ENCODE measurements around the gene HIP1R. TPM values are rescaled to one million over a fixed set of nuclear protein-coding genes. Genes with fewer than 3 reads are reported as not detected.

The HIP1R gene
- total RNA-seq, 1 donor from 2014 or later, result 36.1 TPM

DNA sequence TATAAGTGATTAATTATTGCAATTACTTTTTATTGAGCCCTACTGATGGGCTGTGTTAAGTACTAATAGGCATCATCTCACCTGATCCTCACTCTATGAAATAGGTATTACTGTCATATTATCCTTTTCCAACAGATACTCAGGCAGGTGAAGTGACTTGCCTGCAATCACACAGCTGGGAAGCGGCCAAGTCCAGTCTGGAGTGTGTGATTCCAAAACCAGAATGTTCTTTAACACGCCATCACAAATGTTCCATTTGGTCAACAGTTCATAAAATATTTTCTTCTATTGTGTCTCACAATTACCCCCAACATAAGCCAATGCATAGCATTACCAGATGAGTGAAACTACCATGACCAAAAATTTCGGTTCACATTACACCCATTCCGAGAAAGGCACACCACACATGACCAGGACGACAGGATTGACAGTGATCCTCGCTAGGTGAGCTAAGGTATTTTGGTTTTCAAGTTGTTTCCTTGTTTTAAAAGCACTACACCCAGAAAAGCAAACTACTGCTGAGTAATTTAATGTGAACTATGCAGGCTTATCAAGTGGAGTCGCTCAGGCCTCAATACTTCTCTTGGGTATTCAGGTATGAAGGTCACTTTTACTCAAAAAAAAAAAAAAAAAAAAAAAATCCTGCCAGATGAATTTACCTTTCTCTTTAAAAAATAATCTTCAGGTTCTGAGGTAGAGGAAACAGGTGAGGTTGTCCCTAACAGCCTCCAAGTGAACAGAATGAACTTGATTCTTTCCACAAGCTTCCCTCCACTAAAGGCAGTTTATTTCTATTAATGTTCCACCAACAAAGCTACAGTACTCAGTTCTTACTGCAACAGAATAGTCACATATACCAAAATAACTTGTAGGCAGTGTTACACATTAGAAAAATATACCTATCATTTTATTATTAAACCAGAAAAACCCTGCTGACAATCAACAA lies 58.2 kb downstream of the HIP1R start:
- Histone ChIP-seq H3K27me3 (ENCODE audit: control insufficient read depth, insufficient read depth, low read length) (no peaks in the 10 kb centered on the region), H3K36me3 (ENCODE audit: control insufficient read depth, insufficient read depth, low read length) (no peaks in the 10 kb centered on the region), H3K4me3 (ENCODE audit: low read depth, low read length) (peak overlapping the region; percentile 76)
- TF ChIP-seq, protein P1, sequence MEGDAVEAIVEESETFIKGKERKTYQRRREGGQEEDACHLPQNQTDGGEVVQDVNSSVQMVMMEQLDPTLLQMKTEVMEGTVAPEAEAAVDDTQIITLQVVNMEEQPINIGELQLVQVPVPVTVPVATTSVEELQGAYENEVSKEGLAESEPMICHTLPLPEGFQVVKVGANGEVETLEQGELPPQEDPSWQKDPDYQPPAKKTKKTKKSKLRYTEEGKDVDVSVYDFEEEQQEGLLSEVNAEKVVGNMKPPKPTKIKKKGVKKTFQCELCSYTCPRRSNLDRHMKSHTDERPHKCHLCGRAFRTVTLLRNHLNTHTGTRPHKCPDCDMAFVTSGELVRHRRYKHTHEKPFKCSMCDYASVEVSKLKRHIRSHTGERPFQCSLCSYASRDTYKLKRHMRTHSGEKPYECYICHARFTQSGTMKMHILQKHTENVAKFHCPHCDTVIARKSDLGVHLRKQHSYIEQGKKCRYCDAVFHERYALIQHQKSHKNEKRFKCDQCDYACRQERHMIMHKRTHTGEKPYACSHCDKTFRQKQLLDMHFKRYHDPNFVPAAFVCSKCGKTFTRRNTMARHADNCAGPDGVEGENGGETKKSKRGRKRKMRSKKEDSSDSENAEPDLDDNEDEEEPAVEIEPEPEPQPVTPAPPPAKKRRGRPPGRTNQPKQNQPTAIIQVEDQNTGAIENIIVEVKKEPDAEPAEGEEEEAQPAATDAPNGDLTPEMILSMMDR (IDR thresholded peaks at IDR 0.05; ENCODE audit: insufficient read depth, low read length, severe bottlenecking), result no peak
- no peak for FAIRE-seq
- DNase-seq (ENCODE audit: low read depth), result no peak

DNA sequence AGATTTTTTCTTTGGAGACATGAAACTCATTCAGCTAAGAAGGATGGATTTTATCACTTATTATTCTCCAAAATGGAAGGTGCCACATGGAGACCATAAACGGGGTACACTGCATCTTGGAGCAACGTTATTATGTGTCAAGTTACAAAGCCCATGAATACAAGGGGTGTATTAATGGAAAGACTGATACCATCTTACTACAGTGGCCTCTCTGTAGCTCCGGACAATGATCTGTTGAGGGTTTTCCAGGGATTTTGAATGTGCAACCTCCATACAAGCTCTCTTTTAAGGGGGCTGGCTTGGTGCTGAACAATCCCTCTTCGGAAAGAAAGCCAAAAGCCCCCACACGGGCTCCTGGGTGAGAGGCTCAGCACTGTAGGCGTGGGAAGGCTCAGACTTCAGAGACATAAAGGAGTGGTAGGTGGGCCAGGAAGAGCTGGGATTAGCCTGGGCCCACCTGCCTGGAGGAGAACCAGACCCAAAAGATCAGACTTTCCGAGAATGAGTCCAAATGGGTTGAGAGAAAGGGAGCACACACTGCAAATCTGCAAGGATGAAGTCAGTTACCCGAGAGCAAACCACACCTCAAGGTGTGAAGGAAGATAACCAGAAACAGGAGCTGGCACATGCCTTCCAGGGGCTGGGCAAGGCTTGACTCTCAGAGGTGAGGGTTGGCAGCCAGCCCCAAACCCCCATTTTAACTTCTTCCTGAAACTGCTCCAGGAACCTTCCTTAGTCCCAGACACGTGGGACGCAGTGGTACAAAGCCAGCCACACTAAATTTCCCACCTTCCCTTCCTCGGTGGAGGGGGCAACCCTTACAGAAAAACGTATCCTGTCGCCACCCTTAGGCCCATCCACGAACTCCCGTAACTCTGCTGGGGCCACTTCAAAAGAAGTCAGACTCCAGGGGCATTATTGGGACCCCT lies 59.2 kb downstream of the HIP1R start:
- Histone ChIP-seq H3K27me3 (ENCODE audit: control insufficient read depth, insufficient read depth, low read length) (no peaks in the 10 kb centered on the region), H3K4me3 (ENCODE audit: low read depth, low read length) (peak overlapping the region; percentile 76), H3K36me3 (ENCODE audit: control insufficient read depth, insufficient read depth, low read length) (no peaks in the 10 kb centered on the region)
- DNase-seq (ENCODE audit: low read depth) (peak; percentile 60), FAIRE-seq (peak; percentile 62)
- TF ChIP-seq, protein P1 (IDR thresholded peaks at IDR 0.05; ENCODE audit: insufficient read depth, low read length, severe bottlenecking), result no peak

DNA sequence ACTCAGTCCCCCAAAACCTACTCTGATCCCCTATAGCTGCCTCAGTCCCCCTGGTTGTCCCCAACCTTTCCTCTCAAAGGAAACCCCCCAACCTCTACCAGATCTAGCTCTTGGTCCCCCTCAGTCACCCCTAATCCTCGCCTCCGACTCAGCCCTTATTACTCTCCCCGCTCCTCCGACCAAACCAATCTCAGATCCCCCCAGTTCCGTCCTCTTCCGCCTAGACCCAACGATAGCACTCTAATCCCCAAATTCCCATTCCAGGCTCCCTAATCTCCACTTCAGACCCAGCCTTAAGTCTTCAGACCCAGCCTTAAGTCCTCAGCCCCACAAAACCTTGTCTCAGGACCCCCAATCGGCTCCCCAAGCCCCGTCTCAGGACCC lies 60.1 kb downstream of the HIP1R start:
- no peaks in the 10 kb centered on the region for H3K36me3 ChIP-seq (ENCODE audit: control insufficient read depth, insufficient read depth, low read length)
- TF ChIP-seq, protein P1 (IDR thresholded peaks at IDR 0.05; ENCODE audit: insufficient read depth, low read length, severe bottlenecking), result no peak
- peak overlapping the region; percentile 76 for H3K4me3 ChIP-seq (ENCODE audit: low read depth, low read length)
- FAIRE-seq, result no peak
- DNase-seq (ENCODE audit: low read depth), result no peak
- H3K27me3 ChIP-seq (ENCODE audit: control insufficient read depth, insufficient read depth, low read length), result no peaks in the 10 kb centered on the region

DNA sequence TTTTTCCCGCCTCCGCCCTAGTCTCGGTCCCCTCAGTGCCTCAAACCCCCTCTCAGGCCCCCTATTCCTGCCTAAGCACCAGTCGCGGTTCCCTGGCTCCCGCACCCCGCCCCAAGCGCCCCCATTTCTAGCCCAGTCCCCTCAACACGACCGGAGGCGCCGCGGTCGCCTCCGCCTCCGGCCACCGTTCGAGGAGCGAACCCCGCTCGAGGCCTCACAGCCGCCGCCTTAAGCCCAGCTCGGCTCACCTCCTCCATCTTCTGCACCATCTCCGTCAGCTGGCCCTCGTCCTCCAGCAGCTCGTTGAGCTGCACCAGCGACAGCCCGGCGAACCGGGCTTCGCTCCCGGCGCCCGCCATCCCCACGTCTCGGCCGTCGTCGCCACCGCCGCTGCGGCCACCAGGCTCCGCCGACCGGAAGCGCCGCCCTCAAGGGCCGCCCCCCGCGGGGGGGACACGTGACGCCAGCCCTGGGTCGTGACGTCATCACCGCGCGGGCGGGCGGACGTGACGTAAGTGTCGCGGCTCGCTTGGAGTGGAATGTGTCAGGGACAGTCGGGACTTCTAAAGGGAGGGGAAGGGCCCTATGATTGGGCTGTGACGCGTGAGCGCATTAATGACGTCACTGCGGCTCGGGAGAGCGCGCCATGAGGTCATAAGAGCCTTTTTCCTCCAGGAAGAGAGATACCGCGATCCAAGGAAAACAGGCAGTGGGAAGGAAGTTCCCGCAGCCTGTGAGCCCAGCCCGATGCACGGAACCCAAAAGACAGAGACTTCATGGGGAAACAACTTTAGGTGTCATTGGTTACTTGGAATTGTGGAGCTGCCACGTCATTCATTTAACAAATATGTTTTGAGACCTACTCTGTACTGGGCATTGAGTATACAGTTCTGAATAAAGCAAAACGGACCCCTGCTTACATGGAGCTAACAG lies 60.7 kb downstream of the HIP1R start, which contains the start of gene VPS37B:
TSS of gene VPS37B (minus strand) at position 421 of the 933 bp plus-strand sequence. CDS start at position 359, 62 bp downstream.
- TF ChIP-seq, protein P1 (IDR thresholded peaks at IDR 0.05; ENCODE audit: insufficient read depth, low read length, severe bottlenecking), result no peak
- H3K4me3 ChIP-seq (ENCODE audit: low read depth, low read length), result peak within 1 kb of the TSS; percentile 76
- DNase-seq (ENCODE audit: low read depth) (peak; percentile 54), FAIRE-seq (no peak)
- no peaks in the 10 kb centered on the region for H3K27me3 ChIP-seq (ENCODE audit: control insufficient read depth, insufficient read depth, low read length)
- H3K36me3 ChIP-seq (ENCODE audit: control insufficient read depth, insufficient read depth, low read length), result no peaks in the 10 kb centered on the region

DNA sequence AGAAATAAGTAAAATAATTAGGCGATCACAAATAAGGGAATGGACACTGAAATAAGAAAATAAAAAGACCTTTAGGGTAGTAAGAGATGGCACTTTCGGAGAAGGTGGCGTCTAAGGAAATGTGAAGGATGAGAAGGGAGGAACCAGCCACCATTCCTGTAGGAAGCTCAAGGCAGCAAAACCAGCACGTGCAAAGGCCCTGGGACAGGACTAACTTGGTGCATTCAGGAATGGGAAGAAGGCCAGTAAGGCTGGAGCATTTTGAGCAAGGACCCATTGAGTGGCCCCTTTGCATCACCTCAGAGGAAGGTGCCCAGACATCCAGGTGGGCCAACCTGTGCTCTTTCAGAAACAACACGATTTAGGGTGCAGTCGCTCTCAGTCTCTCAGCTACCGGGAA lies 61.4 kb downstream of the HIP1R start:
- H3K4me3 ChIP-seq (ENCODE audit: low read depth, low read length), result no peak overlapping the region
- DNase-seq (ENCODE audit: low read depth) (no peak), FAIRE-seq (no peak)
- TF ChIP-seq, protein P1 (IDR thresholded peaks at IDR 0.05; ENCODE audit: insufficient read depth, low read length, severe bottlenecking), result no peak
- H3K27me3 ChIP-seq (ENCODE audit: control insufficient read depth, insufficient read depth, low read length), result no peaks in the 10 kb centered on the region
- H3K36me3 ChIP-seq (ENCODE audit: control insufficient read depth, insufficient read depth, low read length), result no peaks in the 10 kb centered on the region

All from bronchial epithelial cell (primary cell).